Thyroid gland (tissue), 4 donors: ENCODE data around the gene MIF4GD. TPM values are rescaled to one million over a fixed set of nuclear protein-coding genes. Genes with fewer than 3 reads are reported as not detected.

Source experiments
- DNase-seq, 2 donors: peaks; one replicate each; pipeline ENCODE4 v3.0.0-alpha.2; 2019
- H3K27ac ChIP-seq, 3 donors: fragments of 200-600 bp; sonication (generic); 1 replicate in 2 of 3; 2 replicates in 1 of 3; pipeline ENCODE4 v1.5.1; 2016 to 2019; ENCODE audit warnings: mild to moderate bottlenecking in 1 of 3, moderate library complexity in 1 of 3
- H3K27me3 ChIP-seq: fragments of 200-600 bp; sonication (generic); one replicate; pipeline ENCODE4 v1.5.1; 2019
- H3K36me3 ChIP-seq, 2 donors: fragments of 200-600 bp; sonication (generic); one replicate each; pipeline ENCODE4 v1.5.1; 2016 to 2019
- H3K4me1 ChIP-seq, 2 donors: fragments of 200-600 bp; sonication (generic); one replicate each; pipeline ENCODE4 v1.5.1; 2017 to 2019
- H3K4me3 ChIP-seq, 3 donors: fragments of 200-600 bp; sonication (generic); replicated peaks in 1 of 3; 1 replicate in 2 of 3; 2 replicates in 1 of 3; pipeline ENCODE4 v1.5.1; 2016; ENCODE audit warnings: mild to moderate bottlenecking in 1 of 3
- H3K9me3 ChIP-seq: fragments of 200-600 bp; sonication (generic); one replicate; pipeline ENCODE4 v1.5.1; 2017
- CTCF ChIP-seq, 6 experiments: fragments of 200-600 bp in 3 of 6; fragments of 450-650 bp in 3 of 6; sonication (generic) in 3 of 6; IDR thresholded peaks; one replicate each; pipeline ENCODE4 v1.5.1; 2016 to 2019; ENCODE audit warnings: antibody characterized with exemption in 6 of 6, mild to moderate bottlenecking in 2 of 6, inconsistent platforms in 1 of 6, moderate library complexity in 1 of 6
- POLR2A ChIP-seq, 2 donors: fragments of 450-650 bp; IDR thresholded peaks; one replicate each; pipeline ENCODE4 v1.6.1; 2017; ENCODE audit warnings: antibody characterized with exemption in 2 of 2, mild to moderate bottlenecking in 2 of 2, moderate library complexity in 1 of 2
- WGBS, 2 donors: methylation state at CpG; one replicate each; pipeline ENCODE4 v1.1.5; 2017; 5-methylcytosine and 5-hydroxymethylcytosine counted together
- intact Hi-C: fragments of 100-400 bp; cut with DNase I; formaldehyde crosslinking; loops from one replicate; pipeline ENCODE4 v1.15.1; 2023
- total RNA-seq, 4 donors: library from RNA; depleted of rRNA; stranded (reverse); fragments of >200 nt; gene quantifications; one replicate each; pipeline ENCODE4 v1.2.3, GENCODE V29; 2016

MIF4GD gene
- total RNA-seq, 4 donors from 2014 or later, result 17.7 to 31.1 (median 23.0) TPM

DNA sequence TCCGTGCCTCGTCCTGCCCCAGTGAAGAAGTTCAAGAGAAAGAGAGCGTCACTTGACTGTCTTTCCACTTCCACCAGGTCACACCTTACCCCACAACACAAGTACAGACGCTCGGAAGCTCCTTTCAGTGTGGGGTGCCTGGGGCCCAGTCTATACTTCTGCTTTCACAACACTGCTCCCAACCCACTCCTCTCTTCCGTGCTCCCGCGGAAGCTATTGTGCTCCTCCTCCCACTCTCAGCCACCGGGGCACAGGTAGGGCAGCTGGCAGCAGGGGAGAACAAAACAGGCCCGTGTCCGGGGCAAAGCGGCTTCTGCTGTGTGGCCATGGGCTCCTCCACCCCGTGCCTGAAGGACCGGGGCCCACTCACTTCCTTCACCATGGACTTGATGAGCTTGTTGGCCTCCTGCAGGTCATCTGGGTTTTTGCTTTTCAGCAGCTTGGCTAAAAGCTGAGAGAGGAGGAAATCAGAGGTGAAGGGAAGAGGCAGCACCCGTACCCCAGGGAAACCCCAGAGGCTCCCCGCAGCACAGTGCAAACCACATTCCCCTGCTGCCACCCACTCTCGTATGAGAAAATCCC lies 28.5 kb downstream of the MIF4GD start:
- DNase-seq, result no peak
- Histone ChIP-seq H3K4me1 (no peaks in the 10 kb centered on the region), H3K4me3 (no peak overlapping the region), H3K36me3 (peaks cover 81 to 85% of the 10 kb centered on the region in 2 donors), H3K27ac (no peak overlapping the region), H3K27me3 (no peaks in the 10 kb centered on the region), H3K9me3 (no peaks in the 10 kb centered on the region)
- intact Hi-C loops, result no loop called here
- no peak for TF ChIP-seq CTCF (IDR thresholded peaks at IDR 0.05)
- TF ChIP-seq POLR2A (IDR thresholded peaks at IDR 0.05), result no peak
- 91 to 92% methylated on average over 17 of the region's 17 CpGs for WGBS, 2 donors

GRCh38 chr17:75241996-75242460 lies 29.0 kb downstream of the MIF4GD start:
- no peaks in the 10 kb centered on the region for H3K27me3 ChIP-seq
- H3K4me3 ChIP-seq, result no peak overlapping the region
- intact Hi-C loops, result no loop called here
- H3K27ac ChIP-seq, result no peak overlapping the region
- H3K4me1 ChIP-seq, result no peaks in the 10 kb centered on the region
- DNase-seq, result no peak
- WGBS, 2 donors, result 91 to 94% methylated on average over 15 of the region's 15 CpGs
- H3K9me3 ChIP-seq, result no peaks in the 10 kb centered on the region
- H3K36me3 ChIP-seq, result peaks cover 87 to 91% of the 10 kb centered on the region in 2 donors
- TF ChIP-seq CTCF (IDR thresholded peaks at IDR 0.05), result no peak
- TF ChIP-seq POLR2A (IDR thresholded peaks at IDR 0.05), result no peak

DNA sequence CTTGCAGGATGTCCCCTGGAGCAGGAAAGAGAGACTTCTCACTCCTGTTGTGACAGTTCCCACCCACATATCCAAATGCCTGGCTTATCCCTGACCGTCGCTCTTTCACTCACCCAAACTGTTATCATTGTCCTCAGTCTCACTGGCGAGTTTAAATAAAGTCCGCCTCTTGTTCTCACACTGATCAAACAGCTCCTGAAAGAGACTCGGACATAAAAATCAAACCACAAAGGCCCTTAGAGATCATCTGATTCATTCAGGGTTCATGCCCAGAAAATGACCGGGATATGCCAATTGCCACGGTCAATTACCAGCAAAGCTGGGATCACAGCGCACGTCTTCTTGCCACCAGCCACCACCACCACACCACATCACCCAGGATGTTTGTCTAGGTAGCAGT lies 29.5 kb downstream of the MIF4GD start:
- WGBS, 2 donors, result 95 to 96% methylated on average over 9 of the region's 9 CpGs
- no peak for DNase-seq
- no peak overlapping the region for H3K4me3 ChIP-seq
- peaks cover 92 to 94% of the 10 kb centered on the region in 2 donors for H3K36me3 ChIP-seq
- H3K27ac ChIP-seq, result no peak overlapping the region
- no peaks in the 10 kb centered on the region for H3K27me3 ChIP-seq
- intact Hi-C loops, result no loop called here
- H3K9me3 ChIP-seq, result no peaks in the 10 kb centered on the region
- H3K4me1 ChIP-seq, result no peaks in the 10 kb centered on the region
- TF ChIP-seq POLR2A (IDR thresholded peaks at IDR 0.05) (no peak), CTCF (IDR thresholded peaks at IDR 0.05) (no peak)

- 85 to 90% methylated on average over 7 of the region's 7 CpGs for WGBS, 2 donors
- TF ChIP-seq POLR2A (IDR thresholded peaks at IDR 0.05), result no peak
- no peak for TF ChIP-seq CTCF (IDR thresholded peaks at IDR 0.05)
- intact Hi-C loops, result no loop called here
- Histone ChIP-seq H3K4me1 (no peaks in the 10 kb centered on the region), H3K27ac (no peak overlapping the region), H3K36me3 (peaks cover 91 to 93% of the 10 kb centered on the region in 2 donors), H3K27me3 (no peaks in the 10 kb centered on the region), H3K9me3 (no peaks in the 10 kb centered on the region), H3K4me3 (no peak overlapping the region)
- no peak for DNase-seq
Observed at GRCh38 chr17:75241143-75241430, 29.9 kb downstream of the MIF4GD start.

DNA sequence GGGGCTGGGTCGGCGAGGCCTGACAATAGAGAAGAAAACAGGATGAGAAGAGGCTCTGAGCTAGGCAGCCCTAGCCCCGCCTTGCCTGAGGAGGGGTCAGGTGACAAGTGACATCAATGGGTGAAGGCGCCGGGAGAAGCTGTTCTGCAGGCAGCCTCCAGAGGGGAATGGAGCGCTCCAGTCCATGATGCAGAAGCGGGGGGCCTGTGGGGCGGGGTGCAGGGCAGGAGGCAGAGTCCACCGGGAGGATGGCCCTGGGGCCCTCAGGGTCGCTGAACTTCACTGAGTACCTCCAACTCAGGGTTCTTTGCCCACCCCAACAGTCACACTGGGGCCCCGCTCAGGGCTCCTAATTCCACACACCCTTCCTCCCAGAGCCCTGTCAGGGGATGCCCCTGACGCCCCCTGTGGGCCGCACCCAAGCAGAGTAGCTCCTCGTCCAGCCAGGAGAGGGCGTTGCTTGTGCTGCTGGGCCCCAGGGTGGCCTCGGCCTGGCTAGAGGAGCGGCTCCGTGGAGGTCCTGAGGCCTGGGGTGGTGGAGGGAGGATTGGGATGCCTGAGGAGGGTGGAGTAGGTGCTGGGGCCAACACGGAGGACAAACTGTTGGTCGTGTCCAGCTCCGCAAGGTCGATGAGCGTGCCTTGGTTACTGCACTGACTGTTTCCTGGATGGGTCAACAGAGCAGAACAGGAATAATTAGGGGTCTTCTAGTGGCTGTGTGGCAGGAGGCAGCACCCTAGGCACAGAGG lies 30.5 kb downstream of the MIF4GD start:
- peaks cover 87 to 89% of the 10 kb centered on the region in 2 donors for H3K36me3 ChIP-seq
- no peaks in the 10 kb centered on the region for H3K27me3 ChIP-seq
- TF ChIP-seq POLR2A (IDR thresholded peaks at IDR 0.05) (no peak), CTCF (IDR thresholded peaks at IDR 0.05) (peak in 1 of 6 experiments; percentile 26)
- DNase-seq, result no peak
- no peak overlapping the region for H3K27ac ChIP-seq
- no peak overlapping the region for H3K4me3 ChIP-seq
- intact Hi-C loops, result no loop called here
- H3K4me1 ChIP-seq, result no peaks in the 10 kb centered on the region
- WGBS, 2 donors, result 75 to 78% methylated on average over 22 of the region's 23 CpGs
- H3K9me3 ChIP-seq, result no peaks in the 10 kb centered on the region
